ENCODE data around the gene VWA5B2. TPM values are rescaled to one million over a fixed set of nuclear protein-coding genes. Genes with fewer than 3 reads are reported as not detected.
A peak's percentile ranks its signal among the peaks of the same experiment; 100 is the strongest.

The VWA5B2 gene
- total RNA-seq, 4 donors from 2014 or later: 0.21 to 1.8 (median 0.22) TPM; not detected in 1

- Histone ChIP-seq H3K36me3 (peaks cover 0 to 48% (median 15%) of the 10 kb centered on the region in 3 donors), H3K27me3 (peaks cover 0 to 3% of the 10 kb centered on the region in 2 donors), H3K27ac (no peak overlapping the region), H3K4me1 (peaks cover 0 to 10% (median 0%) of the 10 kb centered on the region in 4 donors), H3K9me3 (no peaks in the 10 kb centered on the region), H3K4me3 (no peak overlapping the region)
- WGBS, 2 donors: 44 to 56% methylated on average over 11 to 14 of the region's 17 CpGs
- TF ChIP-seq CTCF (IDR thresholded peaks at IDR 0.05): no peak
- TF ChIP-seq EP300 (IDR thresholded peaks at IDR 0.05): no peak
- no peak for TF ChIP-seq POLR2A (IDR thresholded peaks at IDR 0.05)
- DNase-seq (ENCODE audit: low spot score in 2 of 2): no peak
Observed at GRCh38 chr3:184241141-184241446, 11.7 kb downstream of the VWA5B2 start.

- DNase-seq (ENCODE audit: low spot score in 2 of 2): no peak
- no peak for TF ChIP-seq EP300 (IDR thresholded peaks at IDR 0.05)
- no peak for TF ChIP-seq POLR2A (IDR thresholded peaks at IDR 0.05)
- TF ChIP-seq CTCF (IDR thresholded peaks at IDR 0.05): peak in 2 of 5 experiments; percentile 8 to 17
- no peaks in the 10 kb centered on the region for H3K9me3 ChIP-seq
- H3K27ac ChIP-seq: no peak overlapping the region
- WGBS, 2 donors: 34 to 51% methylated on average over 14 to 22 of the region's 46 CpGs
- H3K4me1 ChIP-seq: peaks cover 0 to 11% (median 0%) of the 10 kb centered on the region in 4 donors
- H3K27me3 ChIP-seq: no peaks in the 10 kb centered on the region
- no peak overlapping the region for H3K4me3 ChIP-seq
- peaks cover 0 to 48% (median 15%) of the 10 kb centered on the region in 3 donors for H3K36me3 ChIP-seq
Observed at GRCh38 chr3:184241447-184242296, 12.3 kb downstream of the VWA5B2 start.

- Histone ChIP-seq H3K4me1 (peaks cover 0 to 17% (median 0%) of the 10 kb centered on the region in 4 donors), H3K9me3 (no peaks in the 10 kb centered on the region), H3K27me3 (no peaks in the 10 kb centered on the region), H3K36me3 (peaks cover 0 to 48% (median 15%) of the 10 kb centered on the region in 3 donors), H3K27ac (no peak overlapping the region), H3K4me3 (no peak overlapping the region)
- no peak for DNase-seq (ENCODE audit: low spot score in 2 of 2)
- TF ChIP-seq POLR2A (IDR thresholded peaks at IDR 0.05) (no peak), CTCF (IDR thresholded peaks at IDR 0.05) (no peak), EP300 (IDR thresholded peaks at IDR 0.05) (no peak)
- 76 to 78% methylated on average over 5 of the region's 5 CpGs for WGBS, 2 donors
Observed at GRCh38 chr3:184242297-184242685, 12.9 kb downstream of the VWA5B2 start.

- H3K4me1 ChIP-seq: peaks cover 0 to 26% (median 6%) of the 10 kb centered on the region in 4 donors
- no peaks in the 10 kb centered on the region for H3K9me3 ChIP-seq
- peak within 1 kb of the TSS; percentile 64 to 76 (median 74) for H3K4me3 ChIP-seq
- peak in 1 of 2 donors; percentile 81 for TF ChIP-seq EP300 (IDR thresholded peaks at IDR 0.05)
- TF ChIP-seq CTCF (IDR thresholded peaks at IDR 0.05): peak in 1 of 5 experiments; percentile 8
- peak; percentile 28 to 36 for TF ChIP-seq POLR2A (IDR thresholded peaks at IDR 0.05)
- H3K27ac ChIP-seq: peak within 1 kb of the TSS; percentile 44 to 86 (median 82)
- H3K36me3 ChIP-seq: peaks cover 0 to 24% (median 4%) of the 10 kb centered on the region in 3 donors
- WGBS, 2 donors: 0 to 1% methylated on average over 35 to 38 of the region's 49 CpGs
- H3K27me3 ChIP-seq: no peaks in the 10 kb centered on the region
- DNase-seq (ENCODE audit: low spot score in 2 of 2): peak; percentile 63 to 84
Observed at GRCh38 chr3:184248454-184249411, 19.3 kb downstream of the VWA5B2 start, which contains the start of gene ALG3. Gene ALG3 (minus strand): TSS chr3:184248962. CDS start chr3:184248940, 22 bp downstream.

Measured in tibial nerve (tissue), 4 donors.